ENCODE measurements around the gene SMIM28. TPM values are rescaled to one million over a fixed set of nuclear protein-coding genes. Genes with fewer than 3 reads are reported as not detected.

Gene SMIM28
- total RNA-seq, 1 donor from 2014 or later, result not detected

- Mint-ChIP-seq H3K9me3 (no peaks in the 10 kb centered on the region), H3K27ac (no peak overlapping the region), H3K27me3 (ENCODE audit: low read depth) (no peaks in the 10 kb centered on the region), H3K4me1 (peaks cover 2% of the 10 kb centered on the region), H3K4me3 (no peak overlapping the region), H3K36me3 (peaks cover 63% of the 10 kb centered on the region)
- no peak for DNase-seq (ENCODE audit: low spot score in 2 of 2, unreplicated experiment in 2 of 2)
- TF ChIP-seq CTCF (IDR thresholded peaks at IDR 0.05; ENCODE audit: unreplicated experiment), result no peak
Measured at GRCh38 chr6:138410972-138411880, 33.5 kb downstream of the SMIM28 start.

GRCh38 chr6:138415125-138415524 lies 37.4 kb downstream of the SMIM28 start:
- Mint-ChIP-seq H3K9me3 (peaks cover 16% of the 10 kb centered on the region), H3K27me3 (ENCODE audit: low read depth) (no peaks in the 10 kb centered on the region), H3K4me1 (no peaks in the 10 kb centered on the region), H3K27ac (no peak overlapping the region), H3K36me3 (peaks cover 60% of the 10 kb centered on the region), H3K4me3 (no peak overlapping the region)
- no peak for DNase-seq (ENCODE audit: low spot score in 2 of 2, unreplicated experiment in 2 of 2)
- no peak for TF ChIP-seq CTCF (IDR thresholded peaks at IDR 0.05; ENCODE audit: unreplicated experiment)

DNA sequence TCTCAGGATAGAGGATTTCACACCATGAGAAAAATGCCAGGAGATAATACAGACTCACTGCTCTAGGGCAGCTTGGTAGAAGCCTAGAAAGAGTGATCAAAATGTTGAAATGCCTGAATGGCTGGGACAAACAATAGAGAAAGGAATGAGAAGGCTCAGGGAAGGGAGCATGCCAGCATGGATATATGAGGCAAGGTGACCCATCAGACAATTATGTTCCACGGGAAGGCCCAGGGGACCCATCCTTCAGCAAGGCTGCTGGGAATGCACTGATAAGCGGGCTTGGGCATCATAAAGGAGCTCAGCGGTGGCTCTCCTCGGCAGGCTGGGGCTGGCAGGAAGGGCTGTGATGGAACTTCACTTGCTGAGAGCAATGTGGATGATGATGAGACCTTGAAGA lies 38.5 kb downstream of the SMIM28 start:
- no peaks in the 10 kb centered on the region for H3K27me3 Mint-ChIP-seq (ENCODE audit: low read depth)
- H3K27ac Mint-ChIP-seq, result no peak overlapping the region
- H3K4me3 Mint-ChIP-seq, result no peak overlapping the region
- H3K4me1 Mint-ChIP-seq, result no peaks in the 10 kb centered on the region
- peaks cover 61% of the 10 kb centered on the region for H3K36me3 Mint-ChIP-seq
- H3K9me3 Mint-ChIP-seq, result peaks cover 16% of the 10 kb centered on the region
- no peak for TF ChIP-seq CTCF (IDR thresholded peaks at IDR 0.05; ENCODE audit: unreplicated experiment)
- no peak for DNase-seq (ENCODE audit: low spot score in 2 of 2, unreplicated experiment in 2 of 2)

DNA sequence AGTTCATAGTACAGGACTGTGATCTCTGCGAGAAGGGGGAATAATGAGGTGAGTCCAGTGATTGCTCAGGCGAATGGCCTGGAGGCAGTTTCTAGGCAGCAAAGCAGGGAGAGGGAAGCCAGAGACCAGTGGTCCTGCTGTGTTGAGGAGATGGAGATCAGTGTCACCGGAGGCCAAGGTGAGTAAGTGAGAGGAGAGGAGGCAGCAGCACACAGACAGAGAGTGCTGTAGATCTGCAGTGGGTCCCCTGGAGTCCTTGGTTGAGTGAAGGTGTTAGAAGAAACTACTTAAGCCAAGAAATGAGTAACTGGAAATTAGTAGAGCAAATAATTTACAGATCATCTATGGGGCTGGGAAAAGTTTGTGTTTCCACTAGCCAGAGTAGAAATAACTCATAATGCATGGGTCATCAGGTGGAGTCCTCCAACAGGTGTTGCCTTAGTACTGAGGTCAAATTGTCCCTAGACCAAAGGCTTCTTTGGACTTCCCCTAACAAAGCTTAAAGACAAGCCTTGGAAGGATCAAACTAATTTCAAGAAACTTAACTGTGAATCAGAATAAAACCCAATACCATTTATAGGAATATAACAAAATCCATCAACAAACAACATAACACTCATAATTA lies 39.9 kb downstream of the SMIM28 start:
- peaks cover 16% of the 10 kb centered on the region for H3K9me3 Mint-ChIP-seq
- no peak overlapping the region for H3K4me3 Mint-ChIP-seq
- no peak for DNase-seq (ENCODE audit: low spot score in 2 of 2, unreplicated experiment in 2 of 2)
- H3K27me3 Mint-ChIP-seq (ENCODE audit: low read depth), result no peaks in the 10 kb centered on the region
- peaks cover 63% of the 10 kb centered on the region for H3K36me3 Mint-ChIP-seq
- TF ChIP-seq CTCF (IDR thresholded peaks at IDR 0.05; ENCODE audit: unreplicated experiment), result no peak
- H3K27ac Mint-ChIP-seq, result no peak overlapping the region
- no peaks in the 10 kb centered on the region for H3K4me1 Mint-ChIP-seq

GRCh38 chr6:138418118-138418742 lies 40.5 kb downstream of the SMIM28 start:
- no peak overlapping the region for H3K4me3 Mint-ChIP-seq
- no peaks in the 10 kb centered on the region for H3K27me3 Mint-ChIP-seq (ENCODE audit: low read depth)
- DNase-seq (ENCODE audit: low spot score in 2 of 2, unreplicated experiment in 2 of 2), result no peak
- no peak overlapping the region for H3K27ac Mint-ChIP-seq
- H3K36me3 Mint-ChIP-seq, result peaks cover 60% of the 10 kb centered on the region
- H3K4me1 Mint-ChIP-seq, result no peaks in the 10 kb centered on the region
- H3K9me3 Mint-ChIP-seq, result peaks cover 16% of the 10 kb centered on the region
- no peak for TF ChIP-seq CTCF (IDR thresholded peaks at IDR 0.05; ENCODE audit: unreplicated experiment)

All from mesothelial cell of epicardium (in vitro differentiated cells).